GM20431 (cell line): ENCODE data around the gene PCTP.

Source experiments
- in situ Hi-C: fragments of 300-500 bp; cut with MseI, MboI; formaldehyde crosslinking; loops from one replicate; pipeline ENCODE4 v1.15.0; 2020; ENCODE audit warnings: low sequenced_read_pairs; ENCODE audit not compliant: unreplicated experiment

Gene PCTP

DNA sequence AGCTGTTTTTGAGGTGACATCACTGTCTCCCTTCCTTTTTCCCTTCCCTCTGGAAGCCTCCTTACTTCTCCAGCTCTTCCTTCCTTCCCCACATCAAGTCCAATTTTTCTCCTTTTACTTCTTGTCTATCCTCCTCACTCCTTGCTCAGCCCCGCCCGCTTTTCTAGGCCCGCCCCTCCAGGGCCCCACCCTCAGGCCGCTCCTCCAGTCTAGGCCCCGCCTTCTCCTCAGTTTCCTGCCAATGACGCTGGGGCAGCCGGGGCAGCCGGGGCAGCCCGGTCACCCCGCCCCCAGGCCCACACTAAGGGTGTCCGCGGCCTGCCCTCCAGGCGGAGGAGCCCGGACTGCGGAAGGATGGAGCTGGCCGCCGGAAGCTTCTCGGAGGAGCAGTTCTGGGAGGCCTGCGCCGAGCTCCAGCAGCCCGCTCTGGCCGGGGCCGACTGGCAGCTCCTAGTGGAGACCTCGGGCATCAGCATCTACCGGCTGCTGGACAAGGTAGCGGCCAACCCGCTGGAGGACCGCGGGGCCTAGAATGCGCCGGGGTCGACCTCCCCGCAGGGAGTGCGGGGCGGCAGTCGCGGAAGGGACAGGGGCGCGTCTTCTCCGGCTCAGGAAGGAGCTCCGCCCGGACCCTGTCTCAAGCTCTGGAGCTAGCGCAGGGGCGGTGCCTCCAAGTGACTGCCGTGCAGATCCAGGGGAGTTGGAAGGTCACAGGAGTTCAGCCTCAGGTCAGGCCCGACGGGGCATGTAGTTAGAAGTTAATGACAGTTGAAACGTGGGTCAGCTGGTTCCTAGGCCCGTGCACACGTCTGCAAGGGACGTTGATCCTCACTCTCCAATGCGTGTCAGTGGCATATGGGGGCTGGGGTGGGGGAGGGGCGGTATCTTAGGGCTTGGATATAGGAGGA, at the start of gene PCTP:
PCTP (plus strand) TSS at position 302 of the 908 bp plus-strand sequence; CDS start at position 355, 53 bp downstream.
- in situ Hi-C loops, result no loop called here

GRCh38 chr17:55702150-55702549, 48.7 kb upstream of the PCTP start:
- in situ Hi-C loops, result loop anchor here (25.0 kb wide), 1 partner anchor 165 kb away; no protein-coding TSS in a partner anchor

- in situ Hi-C loops, result loop anchor here (25.0 kb wide), 1 partner anchor 167 kb away; no protein-coding TSS in a partner anchor
These were observed 46.5 kb upstream of the PCTP start for GRCh38 chr17:55704401-55704800.

GRCh38 chr17:55705847-55706246, 45.0 kb upstream of the PCTP start:
- in situ Hi-C loops, result loop anchor here (25.0 kb wide), 1 partner anchor 169 kb away; no protein-coding TSS in a partner anchor

DNA sequence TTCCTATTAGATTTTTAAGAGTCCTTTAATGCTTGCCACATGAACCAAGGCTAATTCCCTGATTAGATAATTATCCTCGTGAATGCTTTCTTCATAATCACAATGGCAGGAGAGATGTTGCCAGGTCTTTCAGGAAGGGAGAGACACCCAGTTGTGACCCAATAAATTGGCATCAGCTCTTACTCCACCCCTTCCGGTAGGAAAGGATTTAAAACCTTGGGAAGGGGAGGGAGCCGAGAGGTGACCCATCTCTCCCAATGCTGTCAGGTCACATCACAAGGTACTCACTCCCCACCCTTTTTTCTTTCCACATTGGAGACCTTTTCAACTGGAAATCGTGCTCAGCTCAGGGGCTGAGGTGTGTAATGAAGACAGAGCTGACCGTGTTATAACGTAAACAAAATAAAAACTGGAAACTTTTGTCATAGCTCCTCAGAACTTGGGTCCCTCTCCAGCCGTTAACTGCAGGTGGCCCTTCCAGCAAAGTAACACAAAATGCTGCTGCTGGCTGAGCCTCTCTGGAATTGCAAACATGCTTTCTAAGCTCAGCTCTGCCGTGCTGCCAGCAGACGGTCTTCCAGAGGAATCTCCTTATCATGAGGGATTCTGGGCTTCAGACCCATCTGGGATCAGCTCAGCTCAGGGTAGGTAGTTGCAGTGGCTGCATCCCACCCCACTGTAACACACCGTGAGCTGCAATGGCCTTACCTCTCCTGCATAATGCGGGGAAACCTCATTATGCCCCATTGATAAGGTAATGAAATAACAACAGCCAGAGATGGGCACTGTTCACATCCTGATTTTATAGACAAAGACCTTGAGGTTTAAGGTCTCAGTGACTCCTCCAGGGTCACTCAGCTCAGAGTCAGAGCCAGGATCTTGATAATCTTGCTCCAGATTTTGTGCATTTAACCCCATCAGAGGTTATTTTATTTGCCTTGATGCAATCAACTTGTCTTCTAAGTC, 43.8 kb upstream of the PCTP start:
- in situ Hi-C loops, result loop anchor here (25.0 kb wide), 1 partner anchor 170 kb away; no protein-coding TSS in a partner anchor

- in situ Hi-C loops, result loop anchor here (25.0 kb wide), 1 partner anchor 171 kb away; no protein-coding TSS in a partner anchor
These were observed 42.5 kb upstream of the PCTP start for GRCh38 chr17:55708175-55708974.

GRCh38 chr17:55709440-55709839, 41.4 kb upstream of the PCTP start:
- in situ Hi-C loops, result loop anchor here (25.0 kb wide), 1 partner anchor 172 kb away; no protein-coding TSS in a partner anchor

- in situ Hi-C loops, result loop anchor here (25.0 kb wide), 1 partner anchor 173 kb away; no protein-coding TSS in a partner anchor
These were observed 40.9 kb upstream of the PCTP start for GRCh38 chr17:55709984-55710383.

DNA sequence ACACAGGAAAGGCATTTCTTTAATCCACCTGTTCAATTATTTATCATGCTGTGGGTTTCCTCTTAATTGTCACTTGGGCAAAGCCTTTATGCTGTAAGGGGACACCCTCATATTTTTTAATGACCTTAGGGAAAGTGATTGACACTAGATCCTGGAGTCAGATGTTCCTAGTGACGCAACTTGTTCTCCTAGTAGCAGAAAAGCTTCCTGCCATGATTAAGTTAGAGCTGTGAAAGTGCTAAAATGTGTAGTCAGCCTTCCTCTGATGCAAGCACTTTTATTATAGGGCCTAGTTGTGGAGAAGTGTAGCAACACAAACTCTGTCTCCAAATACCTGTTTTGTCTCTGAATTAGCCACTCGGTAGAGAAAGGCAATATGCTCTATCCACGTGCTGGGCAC, 40.4 kb upstream of the PCTP start:
- in situ Hi-C loops, result loop anchor here (25.0 kb wide), 1 partner anchor 173 kb away; no protein-coding TSS in a partner anchor

DNA sequence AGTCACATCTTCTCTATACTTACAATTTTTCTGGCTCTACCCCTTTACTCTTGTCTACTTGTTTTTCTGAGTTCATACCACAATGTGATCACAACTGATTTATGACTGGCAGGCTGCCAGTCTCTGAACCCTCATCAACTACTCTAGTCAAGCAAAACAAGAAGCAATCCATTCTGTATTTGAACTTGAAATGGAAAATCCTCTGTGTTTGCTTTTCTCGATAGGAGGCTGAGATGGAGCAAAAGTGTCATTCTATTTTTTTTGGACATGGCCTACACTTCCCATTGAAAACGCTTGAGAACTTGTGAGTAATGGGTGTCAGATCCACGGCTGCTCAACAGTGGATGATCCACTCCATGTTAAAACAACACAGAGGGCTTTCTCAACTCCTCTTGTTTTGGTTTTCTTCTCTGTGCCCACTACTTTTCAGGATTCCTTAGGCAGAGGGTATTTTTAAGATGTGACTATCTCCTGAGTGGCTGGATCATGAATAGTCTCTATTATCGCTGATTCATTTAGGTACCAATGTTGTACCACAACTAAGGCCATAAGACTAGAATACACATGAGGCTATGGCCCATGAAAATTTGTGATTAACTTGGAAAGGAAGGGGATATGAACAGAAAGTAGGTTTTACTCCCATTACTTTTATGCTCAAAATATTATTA, 39.9 kb upstream of the PCTP start:
- in situ Hi-C loops, result loop anchor here (25.0 kb wide), 1 partner anchor 174 kb away; no protein-coding TSS in a partner anchor

DNA sequence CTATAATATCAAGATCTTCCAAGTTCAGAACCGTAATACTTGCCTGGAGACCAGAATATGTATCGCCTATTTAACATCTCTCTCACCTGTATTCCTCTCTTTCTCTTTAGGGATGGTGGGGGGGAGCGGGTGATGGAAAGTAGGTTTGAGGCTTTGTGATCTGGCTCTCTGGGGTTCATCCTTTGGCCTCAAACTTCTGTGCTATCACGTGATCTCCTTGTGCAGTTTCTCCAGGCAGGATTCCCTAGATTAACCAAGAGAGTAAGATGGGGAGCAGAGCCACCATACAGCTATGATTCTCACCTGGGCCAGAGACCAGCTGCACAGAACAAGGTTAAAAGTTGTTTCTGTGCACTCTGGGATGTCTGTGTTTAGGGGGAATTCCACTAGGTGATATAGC, 33.4 kb upstream of the PCTP start:
- in situ Hi-C loops, result loop anchor here (25.0 kb wide), 1 partner anchor 180 kb away; no protein-coding TSS in a partner anchor

GRCh38 chr17:55717898-55718735, 32.7 kb upstream of the PCTP start:
- in situ Hi-C loops, result loop anchor here (25.0 kb wide), 1 partner anchor 181 kb away; no protein-coding TSS in a partner anchor

GRCh38 chr17:55720919-55721836, 29.7 kb upstream of the PCTP start:
- in situ Hi-C loops, result loop anchor here (25.0 kb wide), 1 partner anchor 184 kb away; no protein-coding TSS in a partner anchor

GRCh38 chr17:55722016-55722736, 28.7 kb upstream of the PCTP start:
- in situ Hi-C loops, result loop anchor here (25.0 kb wide), 1 partner anchor 185 kb away; no protein-coding TSS in a partner anchor

- in situ Hi-C loops, result loop anchor here (25.0 kb wide), 1 partner anchor 186 kb away; no protein-coding TSS in a partner anchor
These were observed 27.9 kb upstream of the PCTP start, which contains the start of gene TMEM100 for GRCh38 chr17:55722742-55723487. TSS of gene TMEM100 (minus strand) at chr17:55722864. CDS start at chr17:55721070, 1,794 bp downstream.
